CD14-positive monocyte (primary cell): ENCODE results near the gene PAMR1. TPM values are rescaled to one million over a fixed set of nuclear protein-coding genes. Genes with fewer than 3 reads are reported as not detected.

Experiments
- DNase-seq, 3 donors: peaks; one replicate each; pipeline ENCODE4 v3.0.0-alpha.2; 2011 to 2022
- H2AFZ ChIP-seq: 2 replicates; pipeline ENCODE4 v1.6.0; 2012; ENCODE audit warnings: mild to moderate bottlenecking, low read depth, low read length, inconsistent platforms; ENCODE audit not compliant: insufficient read depth, poor library complexity, severe bottlenecking
- H3K27ac ChIP-seq, 2 donors: 1 replicate in 1 of 2; 2 replicates in 1 of 2; pipeline ENCODE4 v1.5.1; 2012 to 2013; ENCODE audit warnings: low read length in 2 of 2, control low read depth in 1 of 2, inconsistent platforms in 1 of 2, low read depth in 1 of 2, mild to moderate bottlenecking in 1 of 2
- H3K27me3 ChIP-seq, 2 donors: one replicate each; pipeline versions ENCODE4 v1.6.0 to v1.6.1; 2011 to 2013; ENCODE audit warnings: low read length in 2 of 2; ENCODE audit not compliant: control insufficient read depth in 2 of 2, insufficient read depth in 2 of 2
- H3K36me3 ChIP-seq, 2 donors: replicated peaks in 1 of 2; 1 replicate in 1 of 2; 2 replicates in 1 of 2; pipeline versions ENCODE4 v1.5.1 to v1.6.1; 2012 to 2013; ENCODE audit warnings: low read length in 2 of 2, control low read depth in 1 of 2, inconsistent platforms in 1 of 2, mild to moderate bottlenecking in 1 of 2; ENCODE audit not compliant: insufficient read depth in 2 of 2, control insufficient read depth in 1 of 2
- H3K4me1 ChIP-seq, 2 donors: 1 replicate in 1 of 2; 2 replicates in 1 of 2; pipeline versions ENCODE4 v1.5.1 to v1.6.1; 2012 to 2013; ENCODE audit warnings: low read length in 2 of 2, control low read depth in 1 of 2, inconsistent platforms in 1 of 2, mild to moderate bottlenecking in 1 of 2, moderate library complexity in 1 of 2; ENCODE audit not compliant: insufficient read depth in 2 of 2, control insufficient read depth in 1 of 2
- H3K4me2 ChIP-seq: replicated peaks from 2 replicates; pipeline ENCODE3; 2012; ENCODE audit warnings: low read length, moderate library complexity, mild to moderate bottlenecking; ENCODE audit not compliant: poor library complexity, severe bottlenecking; ENCODE audit errors: extremely low read depth
- H3K4me3 ChIP-seq, 3 experiments: fragments of 200-600 bp in 1 of 3; sonication (generic) in 1 of 3; replicated peaks in 1 of 3; 1 replicate in 2 of 3; 2 replicates in 1 of 3; pipeline ENCODE4 v1.5.1; 2011 to 2013; ENCODE audit warnings: low read length in 3 of 3, mild to moderate bottlenecking in 3 of 3, control low read depth in 2 of 3, low read depth in 2 of 3, inconsistent platforms in 1 of 3, moderate library complexity in 1 of 3
- H3K79me2 ChIP-seq: 2 replicates; pipeline ENCODE4 v1.6.0; 2012; ENCODE audit warnings: mild to moderate bottlenecking, control low read depth, inconsistent platforms, low read length, moderate library complexity; ENCODE audit not compliant: insufficient read depth
- H3K9ac ChIP-seq: 2 replicates; pipeline ENCODE4 v1.6.0; 2017; ENCODE audit warnings: low read length, mild to moderate bottlenecking; ENCODE audit not compliant: insufficient read depth, poor library complexity, severe bottlenecking
- H3K9me3 ChIP-seq, 2 donors: replicated peaks in 1 of 2; 1 replicate in 1 of 2; 2 replicates in 1 of 2; pipeline versions ENCODE4 v1.5.1 to v1.6.1; 2012 to 2013; ENCODE audit warnings: low read length in 2 of 2, control low read depth in 1 of 2; ENCODE audit not compliant: control insufficient read depth in 1 of 2, insufficient read depth in 1 of 2
- H4K20me1 ChIP-seq: 2 replicates; pipeline ENCODE4 v1.6.0; 2012; ENCODE audit warnings: mild to moderate bottlenecking, low read length, control low read depth, moderate library complexity; ENCODE audit not compliant: insufficient read depth
- H3K27ac Mint-ChIP-seq, 7 donors: one replicate each; pipeline ENCODE4 v1.8.0; 2020; ENCODE audit warnings: mild to moderate bottlenecking in 7 of 7, mixed read lengths in 7 of 7, moderate library complexity in 6 of 7, inconsistent platforms in 2 of 7
- H3K27me3 Mint-ChIP-seq, 3 donors: one replicate each; pipeline ENCODE4 v1.8.0; 2021 to 2022; ENCODE audit warnings: low read depth in 3 of 3, mild to moderate bottlenecking in 3 of 3, mixed read lengths in 3 of 3, moderate library complexity in 3 of 3, inconsistent platforms in 1 of 3
- H3K36me3 Mint-ChIP-seq, 2 donors: one replicate each; pipeline ENCODE4 v1.8.0; 2020; ENCODE audit warnings: mixed read lengths in 2 of 2, inconsistent platforms in 1 of 2, mild to moderate bottlenecking in 1 of 2
- H3K4me1 Mint-ChIP-seq: one replicate; pipeline ENCODE4 v1.8.0; 2020; ENCODE audit warnings: mild to moderate bottlenecking, mixed read lengths
- H3K4me3 Mint-ChIP-seq, 2 donors: one replicate each; pipeline ENCODE4 v1.8.0; 2020; ENCODE audit warnings: mild to moderate bottlenecking in 2 of 2, mixed read lengths in 2 of 2, moderate library complexity in 1 of 2
- H3K9me3 Mint-ChIP-seq, 7 donors: one replicate each; pipeline ENCODE4 v1.8.0; 2020 to 2022; ENCODE audit warnings: mixed read lengths in 7 of 7, mild to moderate bottlenecking in 6 of 7, moderate library complexity in 6 of 7, inconsistent platforms in 2 of 7
- CTCF ChIP-seq: fragments of 200-600 bp; IDR thresholded peaks from one replicate; pipeline ENCODE4 v1.8.0; 2022; ENCODE audit warnings: antibody characterized with exemption, mild to moderate bottlenecking
- WGBS: methylation state at CpG from one replicate; pipeline ENCODE4 v1.1.5; 2013; ENCODE audit warnings: missing lambda C conversion rate; ENCODE audit not compliant: insufficient coverage; 5-methylcytosine and 5-hydroxymethylcytosine counted together
- intact Hi-C, 2 donors: fragments of 100-400 bp; cut with micrococcal nuclease; formaldehyde crosslinking; loops; one replicate each; pipeline versions ENCODE4 v1.15.0 to v1.15.1; 2023
- polyA plus RNA-seq, 3 donors: library from polyadenylated mRNA; depleted of rRNA in 1 of 3; unstranded in 2 of 3; stranded (reverse) in 1 of 3; fragments of 300-500 nt in 2 of 3; fragments of >200 nt in 1 of 3; fragmentation: Illumina TruSeq in 2 of 3; gene quantifications; 1 replicate in 2 of 3; 2 replicates in 1 of 3; pipeline ENCODE4 v1.2.3, GENCODE V29; 2012 to 2021

The PAMR1 gene
- polyA plus RNA-seq, 3 donors, result not detected

- no peaks in the 10 kb centered on the region for H3K36me3 ChIP-seq
- WGBS, result 100% methylated on average over 1 of the region's 4 CpGs
- H3K4me2 ChIP-seq, result no peak overlapping the region
- peaks cover 0 to 3% (median 0%) of the 10 kb centered on the region in 7 donors for H3K9me3 Mint-ChIP-seq
- H3K4me3 Mint-ChIP-seq, result no peak overlapping the region
- H2AFZ ChIP-seq, result no peak overlapping the region
- no peak overlapping the region for H3K27ac Mint-ChIP-seq
- no peaks in the 10 kb centered on the region for H3K9me3 ChIP-seq
- DNase-seq, result no peak
- intact Hi-C loops, result no loop called here
- no peak overlapping the region for H3K27ac ChIP-seq
- no peaks in the 10 kb centered on the region for H3K4me1 Mint-ChIP-seq
- no peaks in the 10 kb centered on the region for H3K4me1 ChIP-seq
- H3K27me3 Mint-ChIP-seq, result peaks cover 6 to 8% (median 7%) of the 10 kb centered on the region in 3 donors
- H3K36me3 Mint-ChIP-seq, result no peaks in the 10 kb centered on the region
- H3K9ac ChIP-seq, result no peak overlapping the region
- H3K4me3 ChIP-seq, result no peak overlapping the region
- H3K27me3 ChIP-seq, result peaks cover 0 to 5% of the 10 kb centered on the region in 2 donors
- TF ChIP-seq CTCF, result no peak
- H4K20me1 ChIP-seq, result no peaks in the 10 kb centered on the region
- no peaks in the 10 kb centered on the region for H3K79me2 ChIP-seq
These were observed 34.1 kb downstream of the PAMR1 start for GRCh38 chr11:35491231-35491871.

- no peak overlapping the region for H3K9ac ChIP-seq
- Mint-ChIP-seq H3K4me1 (no peaks in the 10 kb centered on the region), H3K4me3 (no peak overlapping the region), H3K27ac (no peak overlapping the region), H3K27me3 (peaks cover 8 to 15% (median 9%) of the 10 kb centered on the region in 3 donors), H3K36me3 (no peaks in the 10 kb centered on the region), H3K9me3 (peaks cover 0 to 4% (median 3%) of the 10 kb centered on the region in 7 donors)
- intact Hi-C loops, result no loop called here
- H3K9me3 ChIP-seq, result peaks cover 0 to 2% of the 10 kb centered on the region in 2 donors
- WGBS, result no CpG with 5 or more reads among the region's 1 CpG
- H2AFZ ChIP-seq, result no peak overlapping the region
- no peak overlapping the region for H3K27ac ChIP-seq
- H3K27me3 ChIP-seq, result peaks cover 0 to 7% of the 10 kb centered on the region in 2 donors
- H3K79me2 ChIP-seq, result no peaks in the 10 kb centered on the region
- H3K4me2 ChIP-seq, result no peak overlapping the region
- H4K20me1 ChIP-seq, result no peaks in the 10 kb centered on the region
- no peak for DNase-seq
- no peak overlapping the region for H3K4me3 ChIP-seq
- no peaks in the 10 kb centered on the region for H3K4me1 ChIP-seq
- H3K36me3 ChIP-seq, result no peaks in the 10 kb centered on the region
- TF ChIP-seq CTCF, result no peak
These were observed 37.3 kb downstream of the PAMR1 start for GRCh38 chr11:35488117-35488516.
